Measurements from ENCODE around the gene FIBP. TPM values are rescaled to one million over a fixed set of nuclear protein-coding genes. Genes with fewer than 3 reads are reported as not detected.

FIBP gene
- total and polyA plus RNA-seq, 10 of the 15 experiments (the other 5 are each of a cell fraction or from before 2014, with no cell fraction given) = 65.1 to 182 (median 94.6) TPM

- intact Hi-C loops (cut with micrococcal nuclease; ENCODE audit: unreplicated experiment) = loop anchor here (5.0 kb wide), 1 partner anchor 195 kb away; the partner anchor contains the start of gene SF3B2
- ChIA-PET POLR2A (interaction anchor here (0.5 to 4.1 kb wide), 5 partner anchors 24 to 455 kb away, joined by 3 to 18 read pairs (median 6); partner anchors contain the start of genes RNASEH2C and SNX32), CTCF (interaction anchor here (5.7 kb wide), 1 partner anchor 31 kb away, joined by 146 read pairs; the partner anchor contains the start of genes CCDC85B and FIBP), RAD21 (ENCODE audit: unreplicated experiment) (interaction anchor here (0.5 to 5.0 kb wide), 2 partner anchors 34 to 106 kb away, joined by 3 to 76 read pairs; partner anchors contain the start of genes CCDC85B and FIBP), SMC1A (ENCODE audit: uncharacterized antibody, unreplicated experiment) (no interaction called here)
- Histone ChIP-seq H3K9ac (ENCODE audit: control insufficient read depth, insufficient read depth, low read length) (peak overlapping the region; percentile 92), H3K9me3 (replicated peaks; ENCODE audit: control insufficient read depth, insufficient read depth, low read length) (no peaks in the 10 kb centered on the region; the same call in 2 of the 3 replicates), H2AFZ (ENCODE audit: control insufficient read depth, low read depth, low read length) (no peak overlapping the region), H3K27ac (ENCODE audit: control insufficient read depth, insufficient read depth) (peak overlapping the region; percentile 100), H3K4me2 (ENCODE audit: control insufficient read depth, insufficient read depth) (peak overlapping the region; percentile 94), H3K79me2 (ENCODE audit: control insufficient read depth, insufficient read depth, low read length) (peaks cover 59% of the 10 kb centered on the region), H3K4me3 (peak overlapping the region; percentile 93), H3K4me1 (ENCODE audit: control insufficient read depth, insufficient read depth, low read length) (peaks cover 15% of the 10 kb centered on the region), H3K27me3 (replicated peaks in 1 of 2; ENCODE audit: control insufficient read depth in 2 of 2, insufficient read depth in 2 of 2, low read length in 1 of 2) (no peaks in the 10 kb centered on the region), H4K20me1 (ENCODE audit: control insufficient read depth, insufficient read depth) (peaks cover 24% of the 10 kb centered on the region), H3K36me3 (ENCODE audit: control insufficient read depth in 2 of 2, insufficient read depth in 2 of 2, low read length in 1 of 2) (peaks cover 28 to 39% of the 10 kb centered on the region in 2 experiments; a peak in 3 of 4 replicates)
- FAIRE-seq (peak; percentile 65), DNase-seq (ENCODE audit: low read depth, low spot score) (no peak), ATAC-seq (peak; percentile 50)
- no TSS peak for BruUV-seq (replicated peaks)
- in situ Hi-C loops (cut with MboI) = loop anchor here (25.0 kb wide), 1 partner anchor 1620 kb away; the partner anchor contains the start of genes DNAJC4, FKBP2, NUDT22 and PPP1R14B
- under 1% methylated on average over 57 of the region's 57 CpGs for WGBS (ENCODE audit: insufficient coverage, insufficient replicate concordance, low lambda C conversion rate, missing lambda C conversion rate)
- TF ChIP-seq POLR2AphosphoS2 (IDR thresholded peaks at IDR 0.05; ENCODE audit: low read depth, low read length) (0 out of 2 replicates have a peak, but pooled peaks have one; percentile 39), GATAD2B (conservative IDR thresholded peaks at IDR 0.05; ENCODE audit: low read depth) (no peak), RAD51 (IDR thresholded peaks at IDR 0.05) (peak; percentile 95), USF1 (IDR thresholded peaks at IDR 0.05; ENCODE audit: borderline replicate concordance, extremely low read length, insufficient read depth, low read depth, low read length) (peak; percentile 94), HDGF (IDR thresholded peaks at IDR 0.05) (peak; percentile 63; the same call in 1 of the 2 replicates), ZBTB40 (IDR thresholded peaks at IDR 0.05; ENCODE audit: borderline replicate concordance) (peak; percentile 87; the same call in 1 of the 2 replicates), SREBF2 (IDR thresholded peaks at IDR 0.05; ENCODE audit: low read length) (no peak), BCL3 (IDR thresholded peaks at IDR 0.05; ENCODE audit: borderline replicate concordance, insufficient read depth, low read depth, low read length, poor library complexity, severe bottlenecking) (peak; percentile 30), MLLT1 (IDR thresholded peaks at IDR 0.05) (0 out of 2 replicates have a peak, but pooled peaks have one; percentile 51)
Measured at GRCh38 chr11:65856689-65857499, 31.4 kb downstream of the FIBP start.

Data from GM12878 (cell line).